ENCODE measurements around the gene SMAD6.

The SMAD6 gene

DNA sequence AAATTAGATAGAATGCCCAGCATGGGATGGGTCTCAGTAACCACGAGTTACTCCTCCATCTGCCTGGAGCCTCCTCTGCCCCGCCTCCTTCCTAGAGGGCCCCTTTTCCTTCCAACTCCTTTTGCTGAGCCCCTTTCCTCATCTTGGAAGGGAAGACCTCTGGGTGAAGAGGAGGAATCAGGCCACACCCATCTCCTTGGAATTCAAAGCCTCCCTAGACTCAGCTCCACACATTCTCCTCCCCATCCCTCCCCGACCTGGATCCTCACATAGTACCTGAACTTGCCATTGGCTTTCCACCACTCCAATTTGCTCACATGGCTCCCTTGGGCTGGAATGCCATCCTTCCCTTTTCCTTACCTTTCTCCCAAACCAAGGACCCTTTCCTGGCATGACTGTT lies 128.8 kb downstream of the SMAD6 start:
- H3K27ac ChIP-seq = peak overlapping the region; percentile 39; the same call in 1 of the 2 replicates
- TF ChIP-seq, protein P1, sequence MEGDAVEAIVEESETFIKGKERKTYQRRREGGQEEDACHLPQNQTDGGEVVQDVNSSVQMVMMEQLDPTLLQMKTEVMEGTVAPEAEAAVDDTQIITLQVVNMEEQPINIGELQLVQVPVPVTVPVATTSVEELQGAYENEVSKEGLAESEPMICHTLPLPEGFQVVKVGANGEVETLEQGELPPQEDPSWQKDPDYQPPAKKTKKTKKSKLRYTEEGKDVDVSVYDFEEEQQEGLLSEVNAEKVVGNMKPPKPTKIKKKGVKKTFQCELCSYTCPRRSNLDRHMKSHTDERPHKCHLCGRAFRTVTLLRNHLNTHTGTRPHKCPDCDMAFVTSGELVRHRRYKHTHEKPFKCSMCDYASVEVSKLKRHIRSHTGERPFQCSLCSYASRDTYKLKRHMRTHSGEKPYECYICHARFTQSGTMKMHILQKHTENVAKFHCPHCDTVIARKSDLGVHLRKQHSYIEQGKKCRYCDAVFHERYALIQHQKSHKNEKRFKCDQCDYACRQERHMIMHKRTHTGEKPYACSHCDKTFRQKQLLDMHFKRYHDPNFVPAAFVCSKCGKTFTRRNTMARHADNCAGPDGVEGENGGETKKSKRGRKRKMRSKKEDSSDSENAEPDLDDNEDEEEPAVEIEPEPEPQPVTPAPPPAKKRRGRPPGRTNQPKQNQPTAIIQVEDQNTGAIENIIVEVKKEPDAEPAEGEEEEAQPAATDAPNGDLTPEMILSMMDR (conservative IDR thresholded peaks at IDR 0.05; ENCODE audit: low read depth) = no peak
- ChIA-PET CTCF (interaction anchor here (0.9 to 1.6 kb wide), 3 partner anchors 11 to 41 kb away, joined by 3 to 4 read pairs (median 3); no protein-coding TSS in a partner anchor), POLR2A (ENCODE audit: low non-redundant PET) (no interaction called here)
- DNase-seq (ENCODE audit: low spot score) = no peak

DNA sequence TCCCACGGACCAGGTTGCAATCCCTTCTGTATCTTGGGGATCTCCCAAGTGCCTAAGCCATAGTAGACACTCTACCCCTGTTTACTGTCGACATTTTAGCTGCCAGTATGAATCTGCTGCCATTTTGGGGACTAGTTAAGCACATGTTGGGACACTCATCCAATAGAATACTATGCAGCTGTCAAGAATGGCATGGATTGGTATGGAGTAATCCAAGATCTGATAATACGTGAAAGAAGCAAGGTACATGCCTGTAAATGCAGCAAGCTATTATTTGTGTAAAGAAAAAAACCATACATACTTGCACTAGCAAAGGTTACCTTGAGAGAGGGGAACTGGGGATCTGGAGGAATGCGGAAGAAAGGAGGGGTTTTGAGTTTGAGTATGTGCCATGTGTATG lies 129.3 kb downstream of the SMAD6 start:
- H3K27ac ChIP-seq = no peak overlapping the region
- ChIA-PET POLR2A (ENCODE audit: low non-redundant PET) (no interaction called here), CTCF (interaction anchor here (0.6 to 1.6 kb wide), 3 partner anchors 11 to 133 kb away, joined by 3 read pairs; no protein-coding TSS in a partner anchor)
- DNase-seq (ENCODE audit: low spot score) = no peak
- TF ChIP-seq, protein P1 (conservative IDR thresholded peaks at IDR 0.05; ENCODE audit: low read depth) = no peak

DNA sequence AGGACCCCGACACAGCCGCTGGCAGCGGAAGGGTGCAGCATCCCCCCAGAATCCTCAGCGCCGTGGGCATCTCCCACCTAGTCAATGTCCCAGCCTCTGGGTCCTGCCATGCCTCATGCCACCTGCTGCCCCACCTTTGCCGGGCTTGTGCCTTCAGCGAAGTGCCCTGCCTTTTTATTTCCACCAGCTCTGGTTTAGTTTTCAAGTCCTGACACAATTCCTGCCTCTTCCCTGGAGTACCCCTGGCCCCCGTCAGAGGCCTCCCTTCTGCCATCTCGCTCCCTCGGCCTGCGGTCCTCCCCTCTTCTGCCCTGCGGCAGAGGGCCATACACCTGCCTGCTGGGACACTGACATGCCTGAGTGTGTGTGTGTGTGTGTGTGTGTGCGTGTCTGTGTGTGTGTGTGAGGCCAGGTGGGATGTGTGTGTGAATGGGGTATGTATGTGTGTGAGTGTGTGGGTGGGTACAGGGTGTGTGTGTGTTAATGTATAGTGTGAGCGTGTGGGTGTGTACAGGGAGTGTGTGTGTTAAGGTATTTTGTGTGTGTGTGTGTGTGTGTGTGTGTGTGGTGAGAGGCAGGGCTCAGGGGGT lies 129.9 kb downstream of the SMAD6 start:
- ChIA-PET CTCF (interaction anchor here (0.6 kb wide), 1 partner anchor 134 kb away, joined by 3 read pairs; no protein-coding TSS in a partner anchor), POLR2A (ENCODE audit: low non-redundant PET) (no interaction called here)
- 0 out of 2 replicates have a peak overlapping the region, but pooled peaks have one; percentile 6 for H3K27ac ChIP-seq
- TF ChIP-seq, protein P1 (conservative IDR thresholded peaks at IDR 0.05; ENCODE audit: low read depth) = no peak
- no peak for DNase-seq (ENCODE audit: low spot score)

Data from RWPE1 (cell line).